HTERT RPE-1 (cell line): ENCODE measurements around the gene TMEM62.
"Not testable (repeated sequence)": the region's sequence is repeated elsewhere in the genome, so short reads cannot be mapped to it uniquely, and the experiment has no call there.

Experiments
- in situ Hi-C: fragments of 300-500 bp; cut with MboI; formaldehyde crosslinking; loops from 4 replicates; pipeline ENCODE4 v1.14.3; 2020; ENCODE audit warnings: low sequenced_read_pairs

TMEM62 gene

DNA sequence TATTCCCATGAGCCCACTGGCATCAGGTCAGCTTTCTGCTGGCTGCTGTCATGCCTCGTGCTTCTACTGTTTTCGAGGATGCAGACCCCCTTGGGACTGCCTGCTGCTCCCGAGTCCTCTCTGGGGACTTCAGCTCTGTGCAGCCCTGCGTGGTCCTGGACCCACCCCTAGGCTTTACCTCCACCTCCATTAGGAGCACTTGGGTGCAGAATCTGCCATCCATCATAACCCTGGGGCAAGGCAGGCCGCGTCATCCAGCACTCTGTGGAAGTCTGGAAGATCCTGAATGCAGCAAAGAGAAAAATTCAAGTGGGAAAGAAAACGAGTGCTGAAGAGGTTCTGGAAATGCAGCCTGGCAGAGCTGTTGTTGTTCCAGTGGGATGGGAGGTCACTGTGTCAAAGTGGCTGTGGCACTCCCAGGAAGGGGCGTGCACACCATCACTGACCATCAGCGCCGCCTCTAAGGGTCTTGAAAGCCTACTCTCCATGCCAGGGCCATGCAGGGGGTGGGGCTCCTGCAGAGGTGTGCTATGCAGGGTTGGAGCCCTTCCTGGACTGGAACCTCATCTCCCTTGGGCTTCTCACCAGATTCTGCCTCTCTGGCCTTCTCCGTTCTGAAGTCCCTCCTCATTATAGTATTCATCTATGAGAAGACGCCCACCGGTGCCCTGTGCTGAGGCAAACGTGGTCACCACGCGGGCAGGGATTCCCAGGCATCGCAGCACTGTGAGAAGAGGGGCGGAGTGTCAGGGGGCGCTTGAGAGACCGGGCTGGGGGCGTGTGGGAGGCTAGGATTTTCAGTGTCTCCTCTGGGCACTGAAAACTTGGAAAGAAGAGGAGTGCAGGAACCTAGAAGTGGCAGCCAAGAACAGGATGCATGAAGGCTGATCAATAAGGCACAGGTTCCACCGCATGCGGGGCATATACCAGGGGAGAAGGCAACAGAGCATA is 74.9 kb downstream of the TMEM62 start:
- in situ Hi-C loops: no loop called here

DNA sequence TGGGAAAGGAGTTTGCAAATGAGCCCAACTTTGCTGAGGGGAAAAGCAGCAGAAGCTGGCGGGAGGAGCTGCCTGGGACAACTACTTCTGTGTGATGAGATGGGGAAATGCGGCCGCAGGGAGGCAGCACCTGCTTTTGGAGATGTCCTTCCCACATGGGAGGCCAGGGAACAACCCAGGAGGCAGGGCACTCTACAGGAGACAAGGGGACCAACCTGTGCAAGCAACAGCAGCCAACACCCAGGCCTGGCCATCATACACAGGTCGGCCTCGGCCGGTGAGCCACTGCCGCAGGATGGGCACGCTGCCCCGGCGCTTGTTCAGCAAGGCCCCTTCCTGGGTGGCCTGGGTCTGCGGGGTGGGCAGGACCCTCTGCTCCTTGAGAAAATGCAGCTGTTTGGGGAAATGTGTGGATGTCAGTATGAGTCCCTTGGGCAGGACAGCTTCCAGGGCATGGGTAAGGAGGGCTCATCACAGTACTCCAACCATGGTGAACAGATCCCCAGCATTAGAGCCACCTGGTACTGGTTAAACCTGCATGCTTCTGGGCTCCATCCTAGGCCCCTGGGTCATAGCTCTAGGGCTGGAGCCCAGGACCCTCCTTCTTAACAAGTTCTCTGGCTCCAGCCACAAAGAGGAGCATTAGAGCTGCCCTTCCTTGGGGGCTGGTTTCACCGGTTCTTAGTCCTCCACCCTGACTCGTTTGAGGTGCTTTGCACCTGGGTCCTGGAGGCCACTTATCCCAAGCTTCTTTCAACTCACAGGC is 75.9 kb downstream of the TMEM62 start:
- in situ Hi-C loops: no loop called here

DNA sequence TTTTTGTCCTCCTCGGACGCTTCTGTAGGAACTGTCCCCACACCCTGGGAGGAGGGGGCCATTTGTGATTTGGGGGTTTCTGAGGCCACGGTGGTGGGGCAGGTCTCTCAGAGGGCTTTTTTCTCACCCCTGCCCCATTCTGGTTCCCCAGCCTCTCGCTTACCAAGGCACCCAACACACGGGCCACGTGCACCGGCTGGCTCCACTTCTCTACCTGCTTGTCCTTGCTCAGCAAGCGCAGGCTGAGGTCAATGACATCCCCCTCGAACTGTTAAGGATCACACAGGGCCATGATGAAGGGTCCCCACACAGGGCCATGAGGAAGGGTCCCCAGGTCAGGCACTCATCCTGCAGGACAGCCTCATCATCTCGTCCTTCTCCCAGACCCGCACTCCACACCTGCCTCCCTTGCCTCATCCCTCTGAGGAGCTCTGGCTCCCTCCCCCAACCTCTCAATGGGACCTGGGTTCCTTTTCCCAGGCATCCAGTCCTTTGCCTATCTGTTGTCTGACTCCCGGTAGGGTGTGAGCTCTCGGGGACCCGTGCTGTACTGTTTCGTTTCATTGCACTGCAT is 76.9 kb downstream of the TMEM62 start:
- in situ Hi-C loops: no loop called here

DNA sequence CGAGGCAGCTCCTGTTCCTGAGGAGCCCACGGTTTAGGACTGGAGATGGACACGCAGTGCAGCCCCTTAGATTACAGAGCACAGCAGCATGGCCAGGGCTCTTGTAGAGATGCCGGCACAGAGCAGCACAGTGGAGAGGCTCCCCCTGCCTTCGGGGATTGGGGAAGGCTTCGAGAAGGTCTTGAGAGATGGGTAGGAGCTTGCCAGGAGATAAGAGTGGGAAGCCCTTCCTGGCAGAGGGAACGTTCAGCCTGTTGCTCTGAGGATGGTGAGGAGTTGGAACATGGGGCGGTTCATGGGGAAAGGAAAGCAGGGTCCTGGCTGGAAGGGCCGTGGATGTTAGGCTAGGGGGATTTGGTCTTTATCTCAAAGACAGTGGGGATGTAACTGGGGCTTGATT is 77.4 kb downstream of the TMEM62 start:
- in situ Hi-C loops: no loop called here

DNA sequence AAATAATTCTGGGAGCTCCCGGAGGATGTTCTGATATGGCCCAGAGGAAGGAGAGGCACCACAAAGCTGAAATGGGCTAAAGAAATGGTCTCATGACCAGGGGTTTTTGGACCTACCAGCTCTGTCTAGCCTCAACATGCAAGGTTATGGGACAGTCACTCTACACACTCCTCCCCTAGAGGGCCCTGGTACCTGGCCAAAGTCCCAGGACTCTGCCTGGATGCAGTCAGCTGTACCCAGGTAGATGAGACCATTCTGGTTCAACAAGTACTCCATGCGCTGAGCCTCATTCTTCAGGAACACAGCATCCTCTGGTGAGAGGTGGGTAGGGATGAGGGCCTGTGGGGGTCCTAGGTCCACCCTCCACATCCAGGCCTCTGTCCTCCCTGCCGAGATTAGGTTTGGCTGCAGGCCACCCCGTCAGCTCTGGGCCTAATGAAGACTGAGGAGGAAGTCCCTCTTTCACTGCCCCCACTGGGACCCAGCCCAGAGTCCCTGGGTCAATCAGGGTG is 77.9 kb downstream of the TMEM62 start:
- in situ Hi-C loops: no loop called here

DNA sequence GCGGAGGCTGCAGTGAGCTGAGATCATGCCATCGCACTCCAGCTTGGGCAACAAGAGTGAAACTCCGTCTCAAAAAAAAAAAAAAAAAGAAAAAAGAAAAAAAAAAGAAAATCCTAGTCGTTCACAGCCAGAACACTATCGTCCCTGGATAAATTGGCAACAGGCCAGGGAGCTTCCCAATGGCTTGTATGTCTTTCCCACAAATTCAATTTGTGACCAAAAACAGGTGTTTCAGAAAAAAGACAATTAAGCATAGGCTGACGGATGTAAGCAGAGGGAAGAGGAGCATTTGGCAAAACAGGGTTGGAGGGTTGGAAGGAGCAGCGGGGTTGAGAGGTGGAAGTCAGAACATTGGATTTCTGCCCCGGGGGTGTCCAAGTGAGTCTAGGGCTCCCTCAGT is 78.9 kb downstream of the TMEM62 start:
- in situ Hi-C loops: no loop called here

DNA sequence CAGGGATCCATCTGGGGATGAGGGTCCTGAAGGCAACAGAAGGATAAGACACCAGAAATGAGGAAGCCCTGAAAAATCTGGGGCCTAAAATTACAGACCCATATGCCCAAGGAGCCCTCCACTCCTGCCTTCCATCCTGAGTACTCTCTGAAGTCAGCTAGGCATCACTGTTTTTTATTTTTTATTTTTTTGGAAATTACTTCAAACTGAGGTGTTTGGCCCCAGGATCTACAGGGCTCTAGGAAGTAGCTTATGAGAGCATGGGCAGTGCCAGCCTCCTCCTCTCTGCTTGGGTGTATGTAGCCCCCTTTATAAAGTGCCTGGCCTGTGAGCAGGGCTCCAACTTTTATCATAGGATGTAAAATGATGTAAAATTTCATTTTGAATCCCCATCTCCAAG is 79.6 kb downstream of the TMEM62 start:
- in situ Hi-C loops: no loop called here

DNA sequence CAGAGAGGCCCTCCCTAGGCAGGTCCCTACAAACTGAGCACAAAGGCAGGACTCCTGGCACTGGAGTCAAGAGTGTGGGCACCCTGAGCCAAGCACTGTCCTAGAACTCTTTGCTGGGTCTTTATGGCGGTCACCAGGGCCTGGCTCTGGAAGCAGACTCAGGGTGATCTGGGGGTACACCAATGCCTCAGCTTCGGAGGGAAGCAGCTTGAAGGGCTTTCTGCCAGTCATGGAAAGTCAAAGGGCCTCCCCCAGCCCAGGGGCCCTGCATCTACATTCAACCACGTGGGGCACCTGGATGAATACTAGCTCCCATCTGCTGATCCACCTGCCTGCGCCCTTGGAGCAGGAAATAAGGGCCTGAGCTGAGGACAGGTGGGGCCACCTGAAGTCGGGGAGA is 80.1 kb downstream of the TMEM62 start:
- in situ Hi-C loops: no loop called here

DNA sequence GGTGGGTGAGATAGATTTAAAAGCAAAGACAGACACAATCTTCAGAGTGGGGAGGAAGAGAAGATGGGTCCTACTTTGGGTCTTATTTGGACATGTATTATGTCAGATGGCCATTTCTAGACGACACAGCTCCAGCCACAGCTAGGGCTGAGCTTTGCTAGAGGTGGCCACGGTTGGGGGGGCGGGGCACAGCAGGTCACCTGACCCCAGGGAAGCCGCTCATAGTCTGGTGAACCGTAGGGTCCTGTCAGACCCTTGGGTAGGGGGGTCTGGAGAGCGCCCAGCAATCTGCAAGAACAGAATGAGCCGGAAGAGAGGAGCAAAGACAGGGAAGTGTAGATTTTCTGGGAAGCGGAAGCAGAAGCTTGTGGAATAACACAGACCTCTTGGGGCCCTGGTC is 80.8 kb downstream of the TMEM62 start:
- in situ Hi-C loops: no loop called here

DNA sequence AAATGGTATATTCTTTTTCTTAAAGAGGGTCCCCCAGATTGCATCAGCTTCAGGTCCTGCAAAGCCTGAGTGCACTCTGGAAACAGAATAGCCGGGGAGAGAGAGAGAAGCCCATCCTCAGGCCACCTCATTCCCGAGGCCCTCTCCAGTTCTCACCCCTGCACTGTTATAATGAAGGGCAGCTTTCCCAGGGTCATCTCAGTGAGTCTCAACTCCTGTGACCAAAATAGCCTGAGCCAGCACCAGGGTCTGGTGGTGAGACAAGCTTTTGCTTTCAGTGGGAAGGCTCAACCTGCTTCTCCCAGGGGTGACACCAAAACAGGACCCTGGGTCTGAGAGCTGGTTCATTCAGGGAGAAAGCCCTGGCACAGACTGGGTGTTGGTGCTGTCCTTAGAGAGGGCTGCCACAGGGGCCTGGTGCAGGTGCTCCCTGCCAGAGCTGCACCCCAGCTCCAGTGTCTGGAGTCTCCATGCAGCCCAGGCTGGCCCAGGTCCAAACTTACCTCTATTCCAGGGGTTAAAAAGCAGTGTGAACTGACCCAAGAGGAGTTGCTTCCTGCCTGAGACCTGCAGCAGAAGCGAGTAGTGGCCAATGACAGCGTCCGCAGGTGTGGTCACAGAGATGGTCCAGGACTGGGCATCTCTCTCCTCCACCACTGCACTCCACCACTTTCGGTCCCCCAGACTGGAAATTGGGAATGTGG is 81.4 kb downstream of the TMEM62 start:
- in situ Hi-C loops: no loop called here

DNA sequence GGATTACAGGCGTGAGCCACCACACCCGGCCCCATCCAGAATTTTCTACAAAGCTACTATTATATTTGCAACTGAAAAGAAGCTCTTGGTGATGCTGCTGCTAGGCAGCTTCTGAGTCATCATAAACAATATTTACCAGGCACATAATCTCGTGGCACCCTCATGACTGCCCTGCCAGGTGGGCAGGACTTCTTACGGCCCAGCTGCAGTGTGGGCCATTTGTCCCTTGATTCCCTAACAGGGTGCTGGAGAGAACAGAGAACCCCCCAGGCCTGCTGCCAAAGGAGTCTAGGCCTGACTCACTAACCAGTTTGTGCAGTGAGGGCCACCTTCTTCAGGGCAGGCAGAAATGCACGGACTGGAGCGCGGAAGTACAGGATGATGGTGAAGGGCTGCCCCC is 82.6 kb downstream of the TMEM62 start:
- in situ Hi-C loops: no loop called here

DNA sequence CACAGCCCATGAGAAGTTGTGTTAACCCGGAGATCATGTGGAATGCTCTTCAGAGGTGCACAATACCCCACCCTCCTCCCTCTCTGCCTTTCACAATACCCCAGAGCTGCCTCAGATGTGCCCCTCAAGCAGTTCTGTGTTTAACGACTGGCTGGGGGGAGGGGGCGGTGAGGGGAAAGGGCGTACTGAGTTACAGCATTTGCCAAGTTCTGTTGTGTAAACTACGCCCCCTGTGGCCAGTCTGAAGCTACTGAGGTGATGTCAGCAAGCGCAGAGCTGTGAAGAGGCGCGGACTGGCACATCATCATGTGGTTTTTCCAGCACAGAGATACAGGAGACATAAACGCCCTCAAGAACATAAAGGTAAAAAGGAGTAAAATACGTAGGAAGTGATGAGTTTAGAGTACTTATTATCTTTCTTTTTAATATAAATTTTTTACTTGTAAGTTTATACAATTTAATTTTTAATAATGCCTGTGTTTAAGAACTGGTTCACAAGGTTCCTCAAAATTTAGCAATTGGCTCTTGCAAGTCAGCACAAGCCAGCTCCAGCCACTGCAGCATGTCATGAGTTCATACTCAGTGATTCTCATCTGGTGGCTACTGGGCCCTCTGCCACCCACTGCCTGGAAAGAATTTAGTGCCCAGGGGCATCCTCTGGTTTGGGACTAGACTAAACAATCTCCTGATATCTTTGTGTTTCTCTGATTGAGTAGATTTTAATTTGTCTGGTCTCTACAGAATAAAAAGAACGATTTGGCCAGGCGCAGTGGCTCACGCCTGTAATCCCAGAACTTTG is 85.7 kb downstream of the TMEM62 start:
- in situ Hi-C loops: no loop called here

DNA sequence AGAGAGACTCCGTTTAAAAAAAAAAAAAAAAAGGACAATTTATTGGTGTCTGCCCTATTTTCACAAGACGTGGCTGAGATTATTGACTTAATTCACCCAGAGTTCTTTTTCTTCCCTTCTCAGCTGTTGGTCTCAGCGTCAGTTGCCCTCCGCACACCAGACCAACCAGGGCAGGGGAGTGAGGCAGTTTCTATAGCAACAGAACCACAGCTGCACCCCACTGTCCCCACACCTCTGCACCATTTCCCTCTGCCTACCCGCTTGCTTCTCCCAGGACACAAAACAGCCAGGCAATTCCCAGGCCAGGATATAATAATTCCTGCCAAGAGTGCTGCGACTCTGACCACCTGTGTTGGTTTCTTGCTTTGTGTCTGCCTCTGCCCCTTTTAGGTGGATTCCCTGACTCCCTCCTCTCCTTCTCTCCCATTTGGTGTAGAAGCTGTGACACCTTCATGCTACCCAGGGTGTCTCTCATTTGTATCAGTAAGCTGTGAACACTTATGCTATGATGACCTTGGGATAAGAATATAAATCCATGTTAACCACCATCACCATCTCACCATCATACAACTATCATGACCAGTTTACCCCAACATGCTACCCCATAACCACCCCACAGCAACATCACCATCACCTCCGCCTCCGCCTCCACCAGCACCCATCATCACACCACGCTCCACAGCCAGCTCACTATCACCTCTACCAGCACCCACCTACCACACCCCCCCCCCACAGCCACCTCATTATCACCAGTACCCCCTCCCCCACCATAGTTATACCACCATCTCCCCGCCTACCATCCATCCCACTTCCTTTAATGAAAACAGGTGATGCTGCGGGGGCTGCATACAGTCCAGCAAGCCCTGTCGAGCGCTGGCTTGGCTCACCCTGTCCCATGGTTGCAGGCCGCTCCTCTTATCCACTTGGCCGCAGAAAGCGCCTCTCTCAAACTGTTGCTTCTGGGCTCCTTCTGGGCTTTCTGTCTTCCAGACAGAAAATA is 86.8 kb downstream of the TMEM62 start:
- in situ Hi-C loops: no loop called here

DNA sequence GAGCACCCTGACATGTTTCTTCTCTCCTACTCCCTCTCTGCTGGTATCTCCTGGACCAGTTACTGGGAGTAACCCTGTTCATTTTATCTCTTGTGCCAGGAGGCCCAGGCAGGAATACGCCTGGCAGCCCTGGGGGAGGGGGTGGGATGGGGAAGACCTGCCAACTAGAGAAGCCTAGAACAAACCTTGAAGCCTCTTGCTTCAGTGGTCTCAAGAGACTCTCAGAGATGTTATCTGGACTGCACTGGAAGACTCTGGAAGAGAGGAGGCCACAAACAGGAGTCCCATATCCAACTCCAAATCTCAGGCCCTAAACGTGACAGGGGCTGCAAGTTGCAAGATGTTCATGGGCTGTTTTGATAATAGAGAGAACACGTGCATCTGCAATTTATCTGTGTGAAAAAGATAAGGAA is 87.6 kb downstream of the TMEM62 start, which contains the start of gene EPB42:
Gene EPB42, minus strand, starts transcription at position 28 of the 413 bp plus-strand sequence. CDS start 193 bp downstream, outside the sequence.
- in situ Hi-C loops: no loop called here

DNA sequence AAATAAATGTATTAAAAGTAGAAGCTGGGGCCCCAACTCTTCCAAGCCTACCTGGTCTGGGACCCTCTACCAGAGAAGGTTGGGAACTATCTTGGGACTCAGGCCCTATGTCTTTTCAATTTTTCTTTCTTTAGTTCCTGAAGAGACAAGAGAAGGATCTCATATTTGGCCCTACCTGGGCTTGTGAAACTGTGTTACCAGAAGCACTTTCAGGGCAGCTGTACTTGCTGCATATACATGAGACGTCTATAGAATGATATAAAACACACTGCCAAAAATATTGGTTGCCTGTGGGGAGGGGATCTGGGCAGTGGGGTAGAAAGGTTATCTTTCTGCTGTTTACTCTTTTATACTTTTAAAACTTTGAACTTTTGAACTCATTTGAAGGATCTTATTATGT is 88.0 kb downstream of the TMEM62 start:
- in situ Hi-C loops: no loop called here

DNA sequence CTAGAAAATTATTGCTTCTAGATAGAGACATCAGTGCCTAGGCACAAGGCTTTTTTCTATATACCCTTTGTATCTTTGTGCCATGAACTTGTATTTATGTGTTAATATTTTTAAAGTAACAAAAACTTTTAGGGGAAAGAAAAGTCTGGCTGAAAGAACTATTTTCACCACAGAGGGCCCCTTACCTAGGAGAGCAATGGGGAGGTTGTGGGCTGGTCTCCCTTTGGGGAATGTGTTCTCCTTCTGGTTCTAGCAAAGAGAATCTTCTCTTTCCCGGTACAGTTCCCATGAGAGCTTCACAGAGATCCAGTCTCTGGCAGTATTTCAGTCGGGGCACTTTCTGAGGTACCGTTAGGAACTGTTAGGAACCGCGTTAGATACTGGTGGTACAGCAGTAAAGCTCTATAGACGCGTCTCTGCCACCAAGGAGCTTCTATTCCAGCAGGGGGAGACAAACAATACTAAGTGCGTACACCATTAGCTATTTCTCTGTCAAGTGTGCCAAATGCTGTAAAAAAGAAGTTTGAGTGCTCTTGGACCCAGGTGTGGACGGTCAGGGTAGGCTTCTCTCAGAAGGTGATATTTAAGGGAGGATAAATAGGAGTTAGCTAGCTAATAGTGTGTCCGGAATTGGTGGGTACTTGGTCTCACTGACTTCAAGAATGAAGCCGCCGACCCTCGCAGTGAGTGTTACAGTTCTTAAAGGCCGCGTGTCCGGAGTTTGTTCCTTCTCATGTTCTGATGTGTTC is 92.0 kb downstream of the TMEM62 start:
- in situ Hi-C loops: no loop called here

DNA sequence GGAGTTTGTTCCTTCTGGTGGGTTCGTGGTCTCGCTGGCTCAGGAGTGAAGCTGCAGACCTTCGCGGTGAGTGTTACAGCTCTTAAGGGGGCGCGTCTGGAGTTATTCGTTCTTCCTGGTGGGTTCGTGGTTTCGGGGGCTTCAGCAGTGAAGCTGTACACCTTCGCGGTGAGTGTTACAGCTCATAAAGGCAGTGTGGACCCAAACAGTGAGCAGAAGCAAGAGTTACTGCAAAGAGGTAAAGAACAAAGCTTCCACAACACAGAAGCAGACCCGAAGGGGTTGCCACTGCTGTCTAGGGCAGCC is 92.5 kb downstream of the TMEM62 start:
- in situ Hi-C loops: not testable (repeated sequence)
